Mesothelial cell of epicardium (in vitro differentiated cells): ENCODE measurements around the gene TRIO. TPM values are rescaled to one million over a fixed set of nuclear protein-coding genes. Genes with fewer than 3 reads are reported as not detected.

Experiments used
- DNase-seq, 2 experiments: peaks; one replicate each; pipeline ENCODE4 v3.0.0; 2021; ENCODE audit warnings: low spot score in 2 of 2; ENCODE audit not compliant: unreplicated experiment in 2 of 2
- H3K27ac Mint-ChIP-seq: 2 replicates; pipeline ENCODE4 v1.8.0; 2021; ENCODE audit warnings: mixed read lengths
- H3K27me3 Mint-ChIP-seq: 2 replicates; pipeline ENCODE4 v1.8.0; 2021; ENCODE audit warnings: low read depth, mixed read lengths
- H3K36me3 Mint-ChIP-seq: 2 replicates; pipeline ENCODE4 v1.8.0; 2021; ENCODE audit warnings: mixed read lengths
- H3K4me1 Mint-ChIP-seq: 2 replicates; pipeline ENCODE4 v1.8.0; 2021; ENCODE audit warnings: mixed read lengths
- H3K4me3 Mint-ChIP-seq: 2 replicates; pipeline ENCODE4 v1.8.0; 2021; ENCODE audit warnings: mild to moderate bottlenecking, moderate library complexity, mixed read lengths
- H3K9me3 Mint-ChIP-seq: 2 replicates; pipeline ENCODE4 v1.8.0; 2021; ENCODE audit warnings: mixed read lengths
- CTCF ChIP-seq: fragments of 200-600 bp; sonication (generic); IDR thresholded peaks from one replicate; pipeline ENCODE4 v1.5.0; 2021; ENCODE audit warnings: antibody characterized with exemption; ENCODE audit not compliant: unreplicated experiment
- total RNA-seq: library from RNA; stranded (reverse); gene quantifications from 3 replicates; pipeline ENCODE4 v1.2.1, GENCODE V29; 2021

TRIO gene
- total RNA-seq, 1 donor from 2014 or later: 209 TPM

- Mint-ChIP-seq H3K9me3 (no peaks in the 10 kb centered on the region), H3K27me3 (no peaks in the 10 kb centered on the region)
Observed at GRCh38 chr5:14441641-14442040, 298.5 kb downstream of the TRIO start.

GRCh38 chr5:14442536-14442935 lies 299.4 kb downstream of the TRIO start:
- H3K4me1 Mint-ChIP-seq: peaks cover 67% of the 10 kb centered on the region
- no peak for TF ChIP-seq CTCF
- H3K27me3 Mint-ChIP-seq: no peaks in the 10 kb centered on the region
- peaks cover 11% of the 10 kb centered on the region for H3K36me3 Mint-ChIP-seq
- peak overlapping the region; percentile 65 for H3K4me3 Mint-ChIP-seq
- DNase-seq: no peak
- no peaks in the 10 kb centered on the region for H3K9me3 Mint-ChIP-seq
- peak overlapping the region; percentile 81 for H3K27ac Mint-ChIP-seq

More at GRCh38 chr5:14441641-14442040, 298.5 kb downstream of the TRIO start:
- Mint-ChIP-seq H3K4me1 (peaks cover 62% of the 10 kb centered on the region), H3K36me3 (peaks cover 15% of the 10 kb centered on the region), H3K4me3 (peak overlapping the region; percentile 65), H3K27ac (peak overlapping the region; percentile 81)
- no peak for TF ChIP-seq CTCF
- DNase-seq: no peak

- no peak for TF ChIP-seq CTCF
- H3K27ac Mint-ChIP-seq: peak overlapping the region; percentile 75
- no peak for DNase-seq
- no peaks in the 10 kb centered on the region for H3K9me3 Mint-ChIP-seq
- H3K27me3 Mint-ChIP-seq: no peaks in the 10 kb centered on the region
- peak overlapping the region; percentile 65 for H3K4me3 Mint-ChIP-seq
- H3K4me1 Mint-ChIP-seq: peaks cover 77% of the 10 kb centered on the region
- H3K36me3 Mint-ChIP-seq: peaks cover 1% of the 10 kb centered on the region
Observed at GRCh38 chr5:14443671-14444093, 300.5 kb downstream of the TRIO start.

GRCh38 chr5:14444161-14444560 lies 301.0 kb downstream of the TRIO start:
- Mint-ChIP-seq H3K27ac (peak overlapping the region; percentile 75), H3K9me3 (no peaks in the 10 kb centered on the region), H3K4me3 (peak overlapping the region; percentile 15), H3K4me1 (peaks cover 82% of the 10 kb centered on the region), H3K36me3 (no peaks in the 10 kb centered on the region), H3K27me3 (no peaks in the 10 kb centered on the region)
- no peak for DNase-seq
- TF ChIP-seq CTCF: no peak

- no peaks in the 10 kb centered on the region for H3K36me3 Mint-ChIP-seq
- DNase-seq: no peak
- H3K4me1 Mint-ChIP-seq: peaks cover 84% of the 10 kb centered on the region
- H3K9me3 Mint-ChIP-seq: no peaks in the 10 kb centered on the region
- H3K4me3 Mint-ChIP-seq: no peak overlapping the region
- no peak for TF ChIP-seq CTCF
- peak overlapping the region; percentile 94 for H3K27ac Mint-ChIP-seq
- no peaks in the 10 kb centered on the region for H3K27me3 Mint-ChIP-seq
Observed at GRCh38 chr5:14445013-14445412, 301.9 kb downstream of the TRIO start.
